ENCODE results near the gene RBFOX1. TPM values are rescaled to one million over a fixed set of nuclear protein-coding genes. Genes with fewer than 3 reads are reported as not detected.

RBFOX1 gene
- total RNA-seq, 2 donors from 2014 or later = 30.4 to 33.0 TPM

- DNase-seq (ENCODE audit: low spot score) = no peak
- TF ChIP-seq CTCF (IDR thresholded peaks at IDR 0.05) = no peak
- no peak overlapping the region for H3K4me3 ChIP-seq
- no peaks in the 10 kb centered on the region for H3K9me3 ChIP-seq
- H3K27ac ChIP-seq = no peak overlapping the region
- H3K4me1 ChIP-seq = no peaks in the 10 kb centered on the region
- H3K27me3 ChIP-seq = no peaks in the 10 kb centered on the region
- H3K36me3 ChIP-seq = no peaks in the 10 kb centered on the region
Observed at GRCh38 chr16:7651803-7652570, 319.3 kb downstream of the RBFOX1 start.

- Histone ChIP-seq H3K9me3 (no peaks in the 10 kb centered on the region), H3K27me3 (no peaks in the 10 kb centered on the region), H3K27ac (no peak overlapping the region), H3K36me3 (no peaks in the 10 kb centered on the region), H3K4me3 (no peak overlapping the region), H3K4me1 (no peaks in the 10 kb centered on the region)
- no peak for TF ChIP-seq CTCF (IDR thresholded peaks at IDR 0.05)
- DNase-seq (ENCODE audit: low spot score) = no peak
Observed at GRCh38 chr16:7653746-7654461, 321.3 kb downstream of the RBFOX1 start.

GRCh38 chr16:7675628-7676027 is 343.0 kb downstream of the RBFOX1 start:
- Histone ChIP-seq H3K9me3 (no peaks in the 10 kb centered on the region), H3K4me3 (no peak overlapping the region), H3K36me3 (no peaks in the 10 kb centered on the region), H3K27ac (no peak overlapping the region), H3K27me3 (no peaks in the 10 kb centered on the region), H3K4me1 (no peaks in the 10 kb centered on the region)
- no peak for TF ChIP-seq CTCF (IDR thresholded peaks at IDR 0.05)
- no peak for DNase-seq (ENCODE audit: low spot score)

GRCh38 chr16:7680296-7680695 is 347.7 kb downstream of the RBFOX1 start:
- Histone ChIP-seq H3K9me3 (no peaks in the 10 kb centered on the region), H3K27ac (no peak overlapping the region), H3K27me3 (no peaks in the 10 kb centered on the region), H3K4me3 (no peak overlapping the region), H3K4me1 (no peaks in the 10 kb centered on the region), H3K36me3 (no peaks in the 10 kb centered on the region)
- TF ChIP-seq CTCF (IDR thresholded peaks at IDR 0.05) = no peak
- DNase-seq (ENCODE audit: low spot score) = no peak

- no peak for DNase-seq (ENCODE audit: low spot score)
- no peaks in the 10 kb centered on the region for H3K4me1 ChIP-seq
- H3K36me3 ChIP-seq = no peaks in the 10 kb centered on the region
- TF ChIP-seq CTCF (IDR thresholded peaks at IDR 0.05) = no peak
- no peaks in the 10 kb centered on the region for H3K27me3 ChIP-seq
- H3K27ac ChIP-seq = no peak overlapping the region
- H3K9me3 ChIP-seq = no peaks in the 10 kb centered on the region
- no peak overlapping the region for H3K4me3 ChIP-seq
Observed at GRCh38 chr16:7688811-7689210, 356.2 kb downstream of the RBFOX1 start.

Data from right atrium auricular region (tissue), 2 donors.